ENCODE measurements around the gene TRAF1. TPM values are rescaled to one million over a fixed set of nuclear protein-coding genes. Genes with fewer than 3 reads are reported as not detected.

Gene TRAF1
- total and polyA plus RNA-seq, 2 of the 13 experiments (the other 11 are each of a cell fraction or from before 2014, with no cell fraction given), result 0.44 to 1.0 TPM

- TF ChIP-seq BHLHE40 (IDR thresholded peaks at IDR 0.05; ENCODE audit: low read length) (no peak), TIGD3 (CRISPR knock-in tag; IDR thresholded peaks at IDR 0.05; ENCODE audit: borderline replicate concordance) (no peak), ZSCAN20 (CRISPR knock-in tag; IDR thresholded peaks at IDR 0.05; ENCODE audit: borderline replicate concordance) (no peak), MTF1 (CRISPR knock-in tag; IDR thresholded peaks at IDR 0.05) (no peak), ZNF614 (CRISPR knock-in tag; IDR thresholded peaks at IDR 0.05; ENCODE audit: borderline replicate concordance) (no peak), ELF4 (CRISPR knock-in tag; IDR thresholded peaks at IDR 0.05; ENCODE audit: borderline replicate concordance) (no peak), SUZ12 (IDR thresholded peaks at IDR 0.05; ENCODE audit: low read depth, low read length) (no peak), MEIS1 (CRISPR knock-in tag; IDR thresholded peaks at IDR 0.05; ENCODE audit: borderline replicate concordance) (peak; percentile 67; the same call in 1 of the 2 replicates), THRA (CRISPR knock-in tag; IDR thresholded peaks at IDR 0.05; ENCODE audit: borderline replicate concordance) (no peak), ZEB1 (IDR thresholded peaks at IDR 0.05; ENCODE audit: insufficient replicate concordance, low read depth) (no peak), RORA (CRISPR knock-in tag; IDR thresholded peaks at IDR 0.05) (no peak), GPBP1L1 (CRISPR knock-in tag; IDR thresholded peaks at IDR 0.05) (no peak), GATAD1 (CRISPR knock-in tag; IDR thresholded peaks at IDR 0.05) (peak; percentile 56; the same call in 1 of the 2 replicates), ZBTB33 (CRISPR knock-in tag; IDR thresholded peaks at IDR 0.05) (no peak), ZNF207 (IDR thresholded peaks at IDR 0.05; ENCODE audit: borderline replicate concordance) (no peak), GZF1 (CRISPR knock-in tag; IDR thresholded peaks at IDR 0.05) (peak; percentile 58; the same call in 1 of the 2 replicates), DBP (CRISPR knock-in tag; IDR thresholded peaks at IDR 0.05; ENCODE audit: not compliant biosample characterization) (no peak), ZNF737 (CRISPR knock-in tag; IDR thresholded peaks at IDR 0.05; ENCODE audit: borderline replicate concordance) (0 out of 2 replicates have a peak, but pooled peaks have one; percentile 44), NR2F2 (IDR thresholded peaks at IDR 0.05; ENCODE audit: borderline replicate concordance, low read depth) (no peak), MED13 (CRISPR knock-in tag; IDR thresholded peaks at IDR 0.05) (peak; percentile 25; the same call in 1 of the 2 replicates), SP4 (CRISPR knock-in tag; IDR thresholded peaks at IDR 0.05) (peak; percentile 59; the same call in 1 of the 2 replicates), BORCS8-MEF2B (CRISPR knock-in tag; IDR thresholded peaks at IDR 0.05) (0 out of 2 replicates have a peak, but pooled peaks have one; percentile 28)
Observed at GRCh38 chr9:120877276-120878034, 49.1 kb downstream of the TRAF1 start (continued).

All from HepG2 (cell line).